Motor neuron (in vitro differentiated cells): ENCODE data around the gene CES2. TPM values are rescaled to one million over a fixed set of nuclear protein-coding genes. Genes with fewer than 3 reads are reported as not detected.
A peak's percentile ranks its signal among the peaks of the same experiment; 100 is the strongest.

Experiments used
- ATAC-seq, 8 experiments: fragments of 200-7000 bp; cut with Tn5 transposase; replicated peaks in 6 of 8; 2 replicates each; pipeline ENCODE4 v1.8.0; 2021; ENCODE audit warnings: mild to moderate bottlenecking in 8 of 8, moderate library complexity in 8 of 8
- H3K27ac ChIP-seq, 2 donors: fragments of 250-450 bp; sonication (Bioruptor Pico); 2 replicates each; pipeline ENCODE4 v1.9.0; 2021; ENCODE audit warnings: antibody characterized with exemption in 2 of 2, mild to moderate bottlenecking in 2 of 2, moderate library complexity in 1 of 2
- H3K4me1 ChIP-seq, 2 donors: fragments of 250-450 bp; sonication (Bioruptor Pico); replicated peaks in 1 of 2; 2 replicates each; pipeline ENCODE4 v1.6.1; 2021; ENCODE audit warnings: antibody characterized with exemption in 2 of 2, mild to moderate bottlenecking in 2 of 2, moderate library complexity in 1 of 2
- H3K4me3 ChIP-seq, 5 donors: fragments of 250-450 bp; sonication (Bioruptor Pico); 2 replicates each; pipeline ENCODE4 v1.9.0; 2021; ENCODE audit warnings: antibody characterized with exemption in 5 of 5, mild to moderate bottlenecking in 5 of 5, moderate library complexity in 4 of 5
- WGBS, 10 experiments: fragments of 450-650 bp; shearing (Covaris generic); methylation state at CpG; one replicate each; pipeline ENCODE4 v1.0.0; 2022; 5-methylcytosine and 5-hydroxymethylcytosine counted together
- in situ Hi-C, 9 experiments: fragments of 400-800 bp; cut with MboI; loops; one replicate each; pipeline ENCODE4 v1.15.0; 2021; ENCODE audit warnings: low sequenced_read_pairs in 9 of 9, low pct_unique_long_range_greater_than_20kb in 2 of 9; ENCODE audit not compliant: unreplicated experiment in 9 of 9
- total RNA-seq, 8 experiments: library from RNA; unstranded; fragments of 300-600 nt; gene quantifications; 2 replicates each; pipeline versions ENCODE4 v1.2.3 to v1.2.4, GENCODE V29; 2022

Gene CES2
- 10 to 100 TPM; 16.8 to 73.9 (median 32.2) TPM for total RNA-seq

GRCh38 chr16:66935314-66936011 lies at the start of gene CES2:
CES2 (plus strand) TSS chr16:66935516; CDS start chr16:66935636, 120 bp downstream.
- H3K27ac ChIP-seq = peak within 1 kb of the TSS; percentile 81 to 89
- in situ Hi-C loops = loop anchor here in 1 of 9 experiments (25.0 kb wide), 1 partner anchor 477 kb away; the partner anchor contains the start of gene ZDHHC1
- peak in 7 of 8 experiments; percentile 4 to 49 (median 25) for ATAC-seq
- WGBS, 10 experiments = 0% methylated on average over 2 of the region's 44 CpGs; no CpG with 5 or more reads in 8 of the 10 experiments
- peak within 1 kb of the TSS; percentile 79 to 99 (median 92) for H3K4me3 ChIP-seq
- peaks cover 18% of the 10 kb centered on the region in 2 donors for H3K4me1 ChIP-seq

GRCh38 chr16:66886321-66886720 lies 49.0 kb upstream of the CES2 start:
- Histone ChIP-seq H3K4me1 (no peaks in the 10 kb centered on the region), H3K27ac (no peak overlapping the region), H3K4me3 (no peak overlapping the region)
- in situ Hi-C loops = no loop called here
- 17 to 100% (median 62%) methylated on average over 1 to 2 of the region's 2 CpGs; no CpG with 5 or more reads in 3 of the 10 experiments for WGBS, 10 experiments
- ATAC-seq = peak in 2 of 8 experiments; percentile 42 to 57

- in situ Hi-C loops = no loop called here
- Histone ChIP-seq H3K27ac (no peak overlapping the region), H3K4me1 (no peaks in the 10 kb centered on the region), H3K4me3 (no peak overlapping the region)
- ATAC-seq = no peak
- WGBS, 10 experiments = 85 to 100% (median 100%) methylated on average over 1 to 3 of the region's 3 CpGs; no CpG with 5 or more reads in 3 of the 10 experiments
Observed at GRCh38 chr16:66886914-66887313, 48.4 kb upstream of the CES2 start.

- in situ Hi-C loops = no loop called here
- Histone ChIP-seq H3K4me3 (no peak overlapping the region), H3K4me1 (no peaks in the 10 kb centered on the region), H3K27ac (no peak overlapping the region)
- no peak for ATAC-seq
- 67 to 93% (median 89%) methylated on average over 1 to 5 of the region's 6 CpGs for WGBS, 10 experiments
Observed at GRCh38 chr16:66888647-66889615, 46.4 kb upstream of the CES2 start.

GRCh38 chr16:66889622-66890021 lies 45.7 kb upstream of the CES2 start:
- H3K27ac ChIP-seq = no peak overlapping the region
- ATAC-seq = no peak
- 40 to 100% (median 73%) methylated on average over 1 to 4 of the region's 4 CpGs; no CpG with 5 or more reads in 3 of the 10 experiments for WGBS, 10 experiments
- no peak overlapping the region for H3K4me3 ChIP-seq
- in situ Hi-C loops = no loop called here
- H3K4me1 ChIP-seq = no peaks in the 10 kb centered on the region

- no peak overlapping the region for H3K4me3 ChIP-seq
- in situ Hi-C loops = no loop called here
- no peak overlapping the region for H3K27ac ChIP-seq
- ATAC-seq = peak in 1 of 8 experiments; percentile 23
- peaks cover 0 to 2% of the 10 kb centered on the region in 2 donors for H3K4me1 ChIP-seq
- 40 to 100% (median 82%) methylated on average over 1 to 2 of the region's 2 CpGs; no CpG with 5 or more reads in 2 of the 10 experiments for WGBS, 10 experiments
Observed at GRCh38 chr16:66890799-66891198, 44.5 kb upstream of the CES2 start.

- no peak overlapping the region for H3K4me3 ChIP-seq
- no peak overlapping the region for H3K27ac ChIP-seq
- H3K4me1 ChIP-seq = peaks cover 0 to 2% of the 10 kb centered on the region in 2 donors
- 88 to 100% (median 89%) methylated on average over 2 to 4 of the region's 4 CpGs; no CpG with 5 or more reads in 5 of the 10 experiments for WGBS, 10 experiments
- in situ Hi-C loops = no loop called here
- ATAC-seq = no peak
Observed at GRCh38 chr16:66891360-66891759, 44.0 kb upstream of the CES2 start.

- Histone ChIP-seq H3K4me3 (no peak overlapping the region), H3K27ac (no peak overlapping the region), H3K4me1 (peaks cover 0 to 2% of the 10 kb centered on the region in 2 donors)
- in situ Hi-C loops = no loop called here
- no peak for ATAC-seq
- 75 to 100% (median 92%) methylated on average over 1 to 3 of the region's 6 CpGs; no CpG with 5 or more reads in 3 of the 10 experiments for WGBS, 10 experiments
Observed at GRCh38 chr16:66891797-66892196, 43.5 kb upstream of the CES2 start.

GRCh38 chr16:66894055-66894454 lies 41.3 kb upstream of the CES2 start:
- peaks cover 0 to 2% of the 10 kb centered on the region in 2 donors for H3K4me1 ChIP-seq
- H3K4me3 ChIP-seq = no peak overlapping the region
- in situ Hi-C loops = no loop called here
- ATAC-seq = no peak
- WGBS, 10 experiments = 40 to 60% (median 50%) methylated on average over 1 of the region's 2 CpGs; no CpG with 5 or more reads in 6 of the 10 experiments
- no peak overlapping the region for H3K27ac ChIP-seq

GRCh38 chr16:66894948-66895688 lies 40.2 kb upstream of the CES2 start:
- in situ Hi-C loops = no loop called here
- ATAC-seq = peak; percentile 70 to 97 (median 78)
- Histone ChIP-seq H3K27ac (no peak overlapping the region), H3K4me3 (no peak overlapping the region), H3K4me1 (peaks cover 9 to 13% of the 10 kb centered on the region in 2 donors)
- 0 to 86% (median 65%) methylated on average over 1 to 5 of the region's 11 CpGs; no CpG with 5 or more reads in 3 of the 10 experiments for WGBS, 10 experiments

- Histone ChIP-seq H3K4me3 (no peak overlapping the region), H3K27ac (no peak overlapping the region), H3K4me1 (peaks cover 15 to 18% of the 10 kb centered on the region in 2 donors)
- in situ Hi-C loops = no loop called here
- 80 to 100% (median 100%) methylated on average over 1 to 2 of the region's 5 CpGs; no CpG with 5 or more reads in 7 of the 10 experiments for WGBS, 10 experiments
- no peak for ATAC-seq
Observed at GRCh38 chr16:66895689-66895979, 39.7 kb upstream of the CES2 start.

- Histone ChIP-seq H3K4me3 (no peak overlapping the region), H3K4me1 (peaks cover 18 to 22% of the 10 kb centered on the region in 2 donors), H3K27ac (no peak overlapping the region)
- ATAC-seq = no peak
- in situ Hi-C loops = no loop called here
- WGBS, 10 experiments = 50 to 100% (median 80%) methylated on average over 1 to 2 of the region's 3 CpGs; no CpG with 5 or more reads in 5 of the 10 experiments
Observed at GRCh38 chr16:66895999-66896398, 39.3 kb upstream of the CES2 start.
